T-cell (primary cell): ENCODE results near the gene NAA16. TPM values are rescaled to one million over a fixed set of nuclear protein-coding genes. Genes with fewer than 3 reads are reported as not detected.

ENCODE experiments used
- ATAC-seq, 4 experiments: fragments of 200-7000 bp in 3 of 4; fragments of 150-1000 bp in 1 of 4; cut with Tn5 transposase; replicated peaks in 1 of 4; 1 replicate in 3 of 4; 2 replicates in 1 of 4; pipeline ENCODE4 v1.10.0; 2021; ENCODE audit warnings: moderate library complexity in 3 of 4, mild to moderate bottlenecking in 2 of 4, moderate number of reproducible peaks in 1 of 4
- CTCF ChIA-PET, 2 donors: fragments of 300-600 bp; sonication (Branson Sonifier 250); formaldehyde crosslinking; loops; one replicate each; lab custom pipeline; 2022; ENCODE audit warnings: antibody characterized with exemption in 2 of 2; lab: Charles Lee
- POLR2A ChIA-PET, 2 donors: fragments of 300-600 bp; sonication (Branson Sonifier 250); formaldehyde crosslinking; loops; one replicate each; lab custom pipeline; 2022; ENCODE audit warnings: antibody characterized with exemption in 2 of 2; lab: Charles Lee
- DNase-seq, 35 experiments: peaks; one replicate each; pipeline versions ENCODE4 v3.0.0 to v3.0.0-alpha.2; 2013 to 2023
- H3K27ac ChIP-seq: one replicate; pipeline ENCODE4 v1.5.1; 2013; ENCODE audit warnings: low read length
- H3K27me3 ChIP-seq, 2 experiments: replicated peaks in 1 of 2; 1 replicate in 1 of 2; 2 replicates in 1 of 2; pipeline versions ENCODE4 v1.6.1 to v1.7.0; 2013; ENCODE audit warnings: low read length in 1 of 2, mixed read lengths in 1 of 2; ENCODE audit not compliant: control insufficient read depth in 2 of 2, insufficient read depth in 2 of 2; ENCODE audit errors: extremely low read depth in 1 of 2
- H3K36me3 ChIP-seq, 2 donors: 1 replicate in 1 of 2; 2 replicates in 1 of 2; pipeline versions ENCODE4 v1.6.1 to v1.7.0; 2013; ENCODE audit warnings: low read length in 1 of 2; ENCODE audit not compliant: control insufficient read depth in 2 of 2, insufficient read depth in 1 of 2; ENCODE audit errors: extremely low read depth in 1 of 2
- H3K4me1 ChIP-seq, 2 experiments: 1 replicate in 1 of 2; 2 replicates in 1 of 2; pipeline versions ENCODE4 v1.6.1 to v1.7.0; 2013; ENCODE audit warnings: low read length in 2 of 2, mixed read lengths in 1 of 2; ENCODE audit not compliant: insufficient read depth in 2 of 2, control insufficient read depth in 1 of 2; ENCODE audit errors: extremely low read depth in 1 of 2
- H3K4me3 ChIP-seq, 2 donors: 1 replicate in 1 of 2; 2 replicates in 1 of 2; pipeline versions ENCODE4 v1.5.1 to v1.7.0; 2013; ENCODE audit warnings: mild to moderate bottlenecking in 2 of 2, low read length in 1 of 2, moderate library complexity in 1 of 2; ENCODE audit not compliant: control insufficient read depth in 1 of 2; ENCODE audit errors: extremely low read depth in 1 of 2
- H3K9me3 ChIP-seq: 2 replicates; pipeline ENCODE4 v1.7.0; 2013
- H3K27ac Mint-ChIP-seq, 2 donors: one replicate each; pipeline ENCODE4 v1.8.0; 2020 to 2021; ENCODE audit warnings: mild to moderate bottlenecking in 2 of 2, mixed read lengths in 2 of 2
- H3K27me3 Mint-ChIP-seq, 2 donors: one replicate each; pipeline ENCODE4 v1.8.0; 2021 to 2022; ENCODE audit warnings: mixed read lengths in 2 of 2
- H3K36me3 Mint-ChIP-seq: one replicate; pipeline ENCODE4 v1.8.0; 2021; ENCODE audit warnings: mixed read lengths
- H3K4me1 Mint-ChIP-seq, 3 donors: one replicate each; pipeline ENCODE4 v1.8.0; 2020 to 2022; ENCODE audit warnings: mixed read lengths in 3 of 3, mild to moderate bottlenecking in 1 of 3
- H3K4me3 Mint-ChIP-seq, 3 donors: one replicate each; pipeline ENCODE4 v1.8.0; 2020 to 2022; ENCODE audit warnings: mild to moderate bottlenecking in 3 of 3, mixed read lengths in 3 of 3, moderate library complexity in 3 of 3
- H3K9me3 Mint-ChIP-seq, 3 donors: one replicate each; pipeline ENCODE4 v1.8.0; 2020 to 2022; ENCODE audit warnings: mixed read lengths in 3 of 3
- WGBS: methylation state at CpG from one replicate; pipeline ENCODE4 v1.1.5; 2013; ENCODE audit warnings: missing lambda C conversion rate; ENCODE audit not compliant: insufficient coverage; 5-methylcytosine and 5-hydroxymethylcytosine counted together
- total RNA-seq, 35 experiments: library from RNA in 6 of 35; stranded (reverse) in 6 of 35; fragments of 120-200 nt in 1 of 35; gene quantifications; one replicate each; pipeline versions ENCODE4 v1.2.1 to v1.2.4 and lab custom pipeline; 2013 to 2026

Gene NAA16
- total RNA-seq, 5 donors from 2014 or later (not counting 1 experiment from before 2014, with no cell fraction given), result 45.7 to 93.7 (median 49.6) TPM

DNA sequence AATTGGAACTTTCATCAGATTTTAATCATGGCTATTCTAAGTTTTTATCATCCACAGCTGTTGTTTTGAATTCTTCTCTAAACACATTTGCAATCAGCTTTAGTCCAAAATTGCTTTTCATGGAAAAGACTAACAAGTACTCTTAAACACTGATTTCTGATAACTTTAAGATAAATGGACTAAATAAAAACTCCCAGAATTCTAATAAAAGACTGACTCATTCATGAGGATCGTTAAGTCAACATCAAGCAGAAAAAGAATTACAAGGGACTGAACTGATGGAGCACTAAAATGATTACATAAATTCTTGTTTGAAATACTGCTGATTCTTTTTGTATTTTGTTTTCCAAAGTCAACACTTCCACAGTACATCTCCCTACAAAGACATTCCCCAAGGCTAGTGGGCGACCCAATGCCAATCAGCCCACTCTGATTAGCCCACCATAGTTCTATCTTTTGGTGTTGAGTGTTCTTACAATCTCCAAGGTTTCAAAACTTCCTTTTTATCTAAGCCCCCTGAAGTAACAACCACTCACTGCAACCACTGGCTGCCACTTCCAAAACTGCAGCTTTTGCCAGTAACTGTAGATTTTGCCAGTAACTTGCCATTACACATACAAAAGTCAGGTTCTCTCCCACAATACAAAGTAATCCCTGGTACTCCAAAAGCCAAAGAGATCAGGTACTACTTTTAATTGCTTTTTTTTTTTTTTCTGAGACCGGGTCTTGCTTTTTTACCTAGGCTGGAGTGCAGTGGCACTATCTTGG, 14.0 kb upstream of the NAA16 start:
- Histone ChIP-seq H3K27me3 (no peaks in the 10 kb centered on the region), H3K9me3 (no peaks in the 10 kb centered on the region), H3K4me1 (no peaks in the 10 kb centered on the region), H3K36me3 (no peaks in the 10 kb centered on the region), H3K27ac (no peak overlapping the region), H3K4me3 (no peak overlapping the region)
- CTCF ChIA-PET, result interaction anchor here in 1 of 2 donors (0.6 to 1.1 kb wide), 2 partner anchors 50 to 627 kb away, joined by 3 to 8 read pairs; no protein-coding TSS in a partner anchor
- no peak for DNase-seq
- Mint-ChIP-seq H3K36me3 (peaks cover 6% of the 10 kb centered on the region), H3K9me3 (no peaks in the 10 kb centered on the region), H3K4me1 (peaks cover 0 to 3% (median 2%) of the 10 kb centered on the region in 3 donors), H3K27me3 (peaks cover 0 to 1% of the 10 kb centered on the region in 2 donors), H3K4me3 (no peak overlapping the region), H3K27ac (no peak overlapping the region)
- POLR2A ChIA-PET, result no interaction called here
- no CpG with 5 or more reads among the region's 3 CpGs for WGBS
- no peak for ATAC-seq

DNA sequence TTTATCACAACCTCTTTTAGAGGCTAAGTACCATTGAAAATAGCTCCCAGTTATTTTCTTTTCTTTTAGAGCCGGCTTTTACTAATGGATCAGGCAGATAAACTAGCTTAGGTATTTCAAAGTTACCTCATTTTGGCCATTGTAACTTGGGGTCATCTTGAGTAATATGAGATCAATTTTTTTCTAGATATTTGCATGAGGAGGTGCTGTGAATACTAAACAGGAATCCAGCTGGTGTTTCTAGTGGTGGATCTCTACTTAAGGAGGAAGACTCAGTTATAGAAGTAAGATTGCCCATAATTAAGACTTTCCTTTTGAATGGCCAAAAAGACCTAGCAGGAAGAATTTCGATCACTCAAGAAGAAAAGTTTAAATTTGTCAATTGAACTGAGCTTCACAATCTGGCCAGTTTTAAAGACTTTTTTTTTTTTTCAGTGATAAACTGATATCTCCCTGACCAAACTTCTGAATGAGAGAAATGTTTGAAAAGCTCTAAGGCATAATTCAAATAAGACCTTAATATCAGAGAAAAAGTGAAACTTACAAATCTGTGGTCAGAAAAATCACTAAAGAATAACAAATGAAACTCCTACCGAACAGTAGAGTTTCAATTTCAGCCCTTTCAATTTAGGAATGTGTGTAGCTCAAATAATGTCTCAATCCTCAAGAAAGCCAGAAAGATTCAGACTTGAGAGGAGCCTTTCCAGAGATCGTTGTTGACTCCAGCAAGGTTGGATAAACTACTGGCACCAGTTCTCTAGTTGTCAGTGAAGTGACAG, 11.6 kb upstream of the NAA16 start:
- ChIA-PET POLR2A (interaction anchor here in 1 of 2 donors (0.6 kb wide), 1 partner anchor 30 kb away, joined by 8 read pairs; no protein-coding TSS in a partner anchor), CTCF (interaction anchor here in 1 of 2 donors (0.7 kb wide), 1 partner anchor 13 kb away, joined by 7 read pairs; no protein-coding TSS in a partner anchor)
- 89% methylated on average over 2 of the region's 4 CpGs for WGBS
- ATAC-seq, result no peak
- no peaks in the 10 kb centered on the region for H3K4me1 ChIP-seq
- H3K9me3 ChIP-seq, result no peaks in the 10 kb centered on the region
- no peak overlapping the region for H3K4me3 ChIP-seq
- no peak for DNase-seq
- Mint-ChIP-seq H3K27ac (no peak overlapping the region), H3K36me3 (peaks cover 6% of the 10 kb centered on the region), H3K9me3 (no peaks in the 10 kb centered on the region), H3K4me1 (peaks cover 0 to 3% (median 2%) of the 10 kb centered on the region in 3 donors), H3K4me3 (no peak overlapping the region), H3K27me3 (peaks cover 0 to 1% of the 10 kb centered on the region in 2 donors)
- H3K27me3 ChIP-seq, result peaks cover 0 to 2% of the 10 kb centered on the region in 2 experiments
- H3K27ac ChIP-seq, result no peak overlapping the region
- no peaks in the 10 kb centered on the region for H3K36me3 ChIP-seq

DNA sequence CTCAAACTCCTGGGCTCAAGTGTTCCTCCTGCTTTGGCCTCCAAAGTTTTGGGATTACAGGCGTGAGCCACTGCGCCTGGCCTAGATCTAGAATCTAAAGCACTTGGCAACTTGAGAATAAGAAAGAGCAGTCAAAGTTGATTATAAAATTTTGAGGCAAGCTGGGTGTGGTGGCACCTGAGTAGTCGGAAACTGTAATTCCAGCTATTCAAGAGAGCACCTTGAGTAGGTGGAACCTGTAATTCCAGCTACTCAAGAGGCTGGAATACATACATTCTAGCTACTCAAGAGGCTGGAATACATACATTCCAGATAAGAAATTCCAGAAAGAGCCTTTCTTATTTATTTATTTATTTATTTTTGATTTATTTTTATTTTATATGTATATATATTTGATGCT, 8.3 kb upstream of the NAA16 start:
- Histone ChIP-seq H3K9me3 (no peaks in the 10 kb centered on the region), H3K36me3 (no peaks in the 10 kb centered on the region), H3K4me3 (no peak overlapping the region), H3K4me1 (no peaks in the 10 kb centered on the region), H3K27ac (no peak overlapping the region), H3K27me3 (peaks cover 0 to 2% of the 10 kb centered on the region in 2 experiments)
- ChIA-PET POLR2A (no interaction called here), CTCF (no interaction called here)
- peaks cover 0 to 1% of the 10 kb centered on the region in 2 donors for H3K27me3 Mint-ChIP-seq
- H3K4me3 Mint-ChIP-seq, result no peak overlapping the region
- ATAC-seq, result no peak
- DNase-seq, result no peak
- H3K27ac Mint-ChIP-seq, result no peak overlapping the region
- peaks cover 0 to 10% (median 6%) of the 10 kb centered on the region in 3 donors for H3K4me1 Mint-ChIP-seq
- H3K36me3 Mint-ChIP-seq, result peaks cover 3% of the 10 kb centered on the region
- no peaks in the 10 kb centered on the region for H3K9me3 Mint-ChIP-seq
- 100% methylated on average over 1 of the region's 3 CpGs for WGBS

DNA sequence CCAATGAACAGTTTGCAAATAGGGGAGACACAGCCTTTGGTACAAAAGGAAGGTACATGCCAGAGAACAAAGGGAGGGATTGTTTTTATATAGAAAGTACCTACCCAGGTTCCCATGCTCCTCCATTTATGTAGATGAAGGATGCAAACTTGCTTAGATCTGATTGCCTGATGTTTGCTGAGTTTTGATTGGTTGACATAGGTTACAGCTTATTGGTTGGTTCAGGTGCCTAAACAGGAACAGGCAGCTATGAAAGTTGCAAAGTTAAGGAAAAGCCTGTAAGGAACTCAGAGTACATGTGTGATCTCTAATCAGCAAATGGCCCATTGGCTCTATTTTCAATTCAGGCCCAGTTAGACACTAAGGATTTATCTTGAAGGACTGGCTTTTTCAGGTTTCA, 6.5 kb upstream of the NAA16 start:
- H3K36me3 Mint-ChIP-seq, result no peaks in the 10 kb centered on the region
- POLR2A ChIA-PET, result interaction anchor here in 1 of 2 donors (0.7 kb wide), 1 partner anchor 33 kb away, joined by 3 read pairs; no protein-coding TSS in a partner anchor
- no peak overlapping the region for H3K27ac Mint-ChIP-seq
- H3K4me3 ChIP-seq, result no peak overlapping the region
- no peaks in the 10 kb centered on the region for H3K4me1 ChIP-seq
- H3K9me3 Mint-ChIP-seq, result no peaks in the 10 kb centered on the region
- H3K9me3 ChIP-seq, result no peaks in the 10 kb centered on the region
- CTCF ChIA-PET, result interaction anchor here in 1 of 2 donors (0.9 kb wide), 1 partner anchor 109 kb away, joined by 3 read pairs; no protein-coding TSS in a partner anchor
- H3K27me3 Mint-ChIP-seq, result no peaks in the 10 kb centered on the region
- H3K27ac ChIP-seq, result no peak overlapping the region
- peaks cover 0 to 2% of the 10 kb centered on the region in 2 experiments for H3K27me3 ChIP-seq
- H3K36me3 ChIP-seq, result no peaks in the 10 kb centered on the region
- ATAC-seq (no peak), DNase-seq (no peak)
- H3K4me3 Mint-ChIP-seq, result no peak overlapping the region
- peaks cover 0 to 10% (median 6%) of the 10 kb centered on the region in 3 donors for H3K4me1 Mint-ChIP-seq

DNA sequence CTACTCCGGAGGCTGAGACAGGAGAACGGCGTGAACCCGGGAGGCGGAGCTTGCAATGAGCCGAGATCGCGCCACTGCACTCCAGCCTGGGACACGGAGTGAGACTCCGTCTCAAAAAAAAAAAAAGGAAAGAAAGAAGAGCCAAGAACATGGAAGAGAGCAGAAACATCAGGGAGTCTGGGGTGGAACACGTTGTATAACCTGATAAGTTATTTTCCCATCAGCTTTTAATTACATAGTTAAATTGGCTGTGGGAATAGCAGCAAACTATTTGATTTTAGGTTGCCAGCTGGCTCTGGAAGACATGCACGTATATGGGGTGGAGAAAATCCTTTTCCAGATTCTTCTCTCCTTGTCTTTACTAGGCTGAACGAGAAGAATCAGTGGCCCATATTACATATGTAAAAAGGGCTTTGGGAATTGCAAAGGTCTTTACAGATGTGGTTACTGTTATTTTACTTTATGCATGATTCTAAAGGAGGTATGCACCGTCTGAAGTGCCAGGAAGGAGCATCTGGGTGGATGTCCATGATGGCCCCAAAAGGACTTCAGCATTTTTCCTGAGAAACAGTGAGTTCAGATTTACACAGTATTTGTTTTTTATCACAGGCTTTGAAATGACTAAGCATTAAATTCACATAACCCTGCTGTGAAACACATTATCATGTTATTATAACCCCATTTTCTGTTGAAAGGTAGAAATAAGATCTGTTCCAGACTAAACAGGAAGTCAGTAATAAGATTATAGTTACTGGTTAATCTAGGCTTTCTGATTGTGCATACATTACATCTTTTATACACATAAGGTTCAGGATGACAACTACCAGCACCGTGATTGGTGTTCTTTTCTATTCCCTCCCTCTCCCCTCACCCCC, 4.6 kb upstream of the NAA16 start:
- WGBS, result 95% methylated on average over 4 of the region's 15 CpGs
- ChIA-PET POLR2A (interaction anchor here in 1 of 2 donors (0.7 kb wide), 1 partner anchor 39 kb away, joined by 3 read pairs; no protein-coding TSS in a partner anchor), CTCF (no interaction called here)
- no peak overlapping the region for H3K4me3 ChIP-seq
- H3K27ac ChIP-seq, result no peak overlapping the region
- DNase-seq (no peak), ATAC-seq (no peak)
- H3K36me3 Mint-ChIP-seq, result no peaks in the 10 kb centered on the region
- peaks cover 0 to 2% of the 10 kb centered on the region in 2 experiments for H3K27me3 ChIP-seq
- peaks cover 10 to 17% (median 13%) of the 10 kb centered on the region in 3 donors for H3K4me1 Mint-ChIP-seq
- H3K36me3 ChIP-seq, result no peaks in the 10 kb centered on the region
- H3K9me3 ChIP-seq, result no peaks in the 10 kb centered on the region
- peaks cover 3 to 5% of the 10 kb centered on the region in 2 experiments for H3K4me1 ChIP-seq
- H3K4me3 Mint-ChIP-seq, result no peak overlapping the region
- H3K9me3 Mint-ChIP-seq, result no peaks in the 10 kb centered on the region
- H3K27me3 Mint-ChIP-seq, result no peaks in the 10 kb centered on the region
- no peak overlapping the region for H3K27ac Mint-ChIP-seq
